Measurements from ENCODE around the gene SLC34A3.

DNA sequence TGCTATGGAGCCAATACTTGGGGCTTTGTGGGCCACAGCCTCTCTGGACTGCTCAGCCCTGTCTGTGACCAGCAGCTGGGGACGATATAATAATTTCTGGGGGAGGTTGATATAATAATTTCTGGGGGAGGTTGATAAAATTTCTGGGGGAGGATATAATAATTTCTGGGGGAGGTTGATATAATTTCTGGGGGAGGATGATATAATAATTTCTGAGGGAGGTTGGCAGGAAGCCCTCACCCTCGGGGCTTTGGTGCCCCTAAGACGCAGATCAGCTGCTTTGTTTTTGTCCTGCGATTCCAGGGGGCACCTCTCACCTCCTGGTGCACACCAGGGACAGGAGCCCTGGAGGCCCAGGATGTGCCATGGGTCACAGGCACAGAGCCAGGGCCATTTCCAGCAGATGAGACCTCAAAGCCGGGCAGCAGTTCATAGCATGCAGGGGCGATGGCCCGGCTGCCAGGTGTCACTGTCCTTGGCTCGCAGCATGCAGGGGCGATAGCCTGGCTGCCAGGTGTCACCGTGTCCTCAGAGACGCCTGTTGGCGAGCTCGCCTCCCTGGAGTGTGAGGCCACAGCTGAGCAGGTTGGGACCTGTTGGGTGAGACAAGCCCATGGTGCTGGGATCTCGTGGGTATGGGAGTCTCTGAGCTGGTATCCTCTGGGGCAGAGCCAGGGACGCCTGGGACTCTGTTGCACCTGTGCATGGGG, 43.1 kb downstream of the SLC34A3 start:
- no peak for TF ChIP-seq EP300 (IDR thresholded peaks at IDR 0.05)
- TF ChIP-seq, protein P1, sequence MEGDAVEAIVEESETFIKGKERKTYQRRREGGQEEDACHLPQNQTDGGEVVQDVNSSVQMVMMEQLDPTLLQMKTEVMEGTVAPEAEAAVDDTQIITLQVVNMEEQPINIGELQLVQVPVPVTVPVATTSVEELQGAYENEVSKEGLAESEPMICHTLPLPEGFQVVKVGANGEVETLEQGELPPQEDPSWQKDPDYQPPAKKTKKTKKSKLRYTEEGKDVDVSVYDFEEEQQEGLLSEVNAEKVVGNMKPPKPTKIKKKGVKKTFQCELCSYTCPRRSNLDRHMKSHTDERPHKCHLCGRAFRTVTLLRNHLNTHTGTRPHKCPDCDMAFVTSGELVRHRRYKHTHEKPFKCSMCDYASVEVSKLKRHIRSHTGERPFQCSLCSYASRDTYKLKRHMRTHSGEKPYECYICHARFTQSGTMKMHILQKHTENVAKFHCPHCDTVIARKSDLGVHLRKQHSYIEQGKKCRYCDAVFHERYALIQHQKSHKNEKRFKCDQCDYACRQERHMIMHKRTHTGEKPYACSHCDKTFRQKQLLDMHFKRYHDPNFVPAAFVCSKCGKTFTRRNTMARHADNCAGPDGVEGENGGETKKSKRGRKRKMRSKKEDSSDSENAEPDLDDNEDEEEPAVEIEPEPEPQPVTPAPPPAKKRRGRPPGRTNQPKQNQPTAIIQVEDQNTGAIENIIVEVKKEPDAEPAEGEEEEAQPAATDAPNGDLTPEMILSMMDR (IDR thresholded peaks at IDR 0.05) = no peak
- no peak for TF ChIP-seq POLR2A (IDR thresholded peaks at IDR 0.05; ENCODE audit: low read length)
- no peak for TF ChIP-seq HDAC2 (IDR thresholded peaks at IDR 0.05)
- no peak for TF ChIP-seq MYC (IDR thresholded peaks at IDR 0.05; ENCODE audit: borderline replicate concordance, low read length)
- no peak for TF ChIP-seq HMGXB4 (CRISPR knock-in tag; IDR thresholded peaks at IDR 0.05; ENCODE audit: borderline replicate concordance)
- no peak for TF ChIP-seq FOSB (CRISPR knock-in tag; IDR thresholded peaks at IDR 0.05)
- no peak for TF ChIP-seq PHF8 (IDR thresholded peaks at IDR 0.05; ENCODE audit: borderline replicate concordance, low read depth)
- TF ChIP-seq, protein P2, sequence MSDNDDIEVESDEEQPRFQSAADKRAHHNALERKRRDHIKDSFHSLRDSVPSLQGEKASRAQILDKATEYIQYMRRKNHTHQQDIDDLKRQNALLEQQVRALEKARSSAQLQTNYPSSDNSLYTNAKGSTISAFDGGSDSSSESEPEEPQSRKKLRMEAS (IDR thresholded peaks at IDR 0.05) = no peak
- TF ChIP-seq ZNF302 (CRISPR knock-in tag; IDR thresholded peaks at IDR 0.05) = no peak
- no peak for TF ChIP-seq MAFK (IDR thresholded peaks at IDR 0.05; ENCODE audit: partially characterized antibody)
